ENCODE data around the gene ABCD3.

- TF ChIP-seq CTCF (IDR thresholded peaks at IDR 0.05 in 2 of 3, conservative IDR thresholded peaks at IDR 0.05 in 1 of 3; ENCODE audit: borderline replicate concordance in 1 of 3, insufficient read depth in 1 of 3, low read depth in 2 of 3, low read length in 2 of 3) = no peak
- no peak for TF ChIP-seq POLR2A (IDR thresholded peaks at IDR 0.05; ENCODE audit: borderline replicate concordance, extremely low read depth, insufficient read depth, insufficient read length)
- no peak for TF ChIP-seq POLR2AphosphoS5 (IDR thresholded peaks at IDR 0.05; ENCODE audit: low read depth, low read length)
- no peak for TF ChIP-seq CBX3 (IDR thresholded peaks at IDR 0.05; ENCODE audit: low read depth)
- TF ChIP-seq FOSL1 (IDR thresholded peaks at IDR 0.05; ENCODE audit: low read depth) = no peak
- TF ChIP-seq CEBPB (IDR thresholded peaks at IDR 0.05; ENCODE audit: low read depth) = no peak
- no peak for TF ChIP-seq EZH2 (IDR thresholded peaks at IDR 0.05)
- TF ChIP-seq REST (IDR thresholded peaks at IDR 0.05; ENCODE audit: low read depth) = no peak
- TF ChIP-seq MAX (IDR thresholded peaks at IDR 0.05) = no peak
- no peak for TF ChIP-seq RAD21 (IDR thresholded peaks at IDR 0.05; ENCODE audit: low read depth)
- TF ChIP-seq JUND (IDR thresholded peaks at IDR 0.05) = no peak
- no peak for TF ChIP-seq ZNF274 (IDR thresholded peaks at IDR 0.05; ENCODE audit: low read depth, low read length)
- no peak for TF ChIP-seq EZH2phosphoT487 (IDR thresholded peaks at IDR 0.05; ENCODE audit: borderline replicate concordance)
- TF ChIP-seq ATF3 (IDR thresholded peaks at IDR 0.05) = no peak
These were observed 19.8 kb upstream of the ABCD3 start for GRCh38 chr1:94398356-94398755.
